H9 (cell line): ENCODE data around the gene FCER1G. TPM values are rescaled to one million over a fixed set of nuclear protein-coding genes. Genes with fewer than 3 reads are reported as not detected.
A peak's percentile ranks its signal among the peaks of the same experiment; 100 is the strongest.

Experiments used
- DNase-seq: peaks from one replicate; pipeline ENCODE4 v3.0.0-alpha.2; 2017
- H2AFZ ChIP-seq: one replicate; pipeline ENCODE4 v1.6.1; 2013; ENCODE audit warnings: mild to moderate bottlenecking, low read length, control low read depth, moderate library complexity
- H2AK5ac ChIP-seq: 2 replicates; pipeline ENCODE4 v1.6.1; 2013; ENCODE audit warnings: low read length, control low read depth, mixed read lengths; ENCODE audit not compliant: insufficient read length
- H2BK120ac ChIP-seq: one replicate; pipeline ENCODE4 v1.6.1; 2013; ENCODE audit warnings: low read depth, mild to moderate bottlenecking, low read length, control low read depth, inconsistent platforms; ENCODE audit not compliant: poor library complexity, severe bottlenecking
- H2BK12ac ChIP-seq: 2 replicates; pipeline ENCODE4 v1.6.1; 2013; ENCODE audit warnings: low read length, control low read depth, mixed read lengths, low read depth; ENCODE audit not compliant: insufficient read length
- H2BK15ac ChIP-seq: 2 replicates; pipeline ENCODE4 v1.6.1; 2013; ENCODE audit warnings: low read depth, low read length, control low read depth
- H2BK20ac ChIP-seq: one replicate; pipeline ENCODE4 v1.6.1; 2013; ENCODE audit warnings: low read depth, mild to moderate bottlenecking, low read length, control low read depth, inconsistent platforms; ENCODE audit not compliant: poor library complexity, severe bottlenecking
- H2BK5ac ChIP-seq: 2 replicates; pipeline ENCODE4 v1.6.1; 2013; ENCODE audit warnings: low read length, control low read depth, mixed read lengths; ENCODE audit not compliant: insufficient read length
- H3K14ac ChIP-seq: 2 replicates; pipeline ENCODE4 v1.6.1; 2013; ENCODE audit warnings: low read length, control low read depth; ENCODE audit not compliant: insufficient read depth
- H3K18ac ChIP-seq: 2 replicates; pipeline ENCODE4 v1.6.1; 2013; ENCODE audit warnings: low read depth, mild to moderate bottlenecking, mixed read lengths, low read length, control low read depth; ENCODE audit not compliant: insufficient read length
- H3K23ac ChIP-seq: 2 replicates; pipeline ENCODE4 v1.6.1; 2013; ENCODE audit warnings: low read length, control low read depth, mixed read lengths, low read depth; ENCODE audit not compliant: insufficient read length
- H3K23me2 ChIP-seq: 2 replicates; pipeline ENCODE4 v1.6.1; 2013; ENCODE audit warnings: low read depth, mild to moderate bottlenecking, mixed read lengths, low read length, control low read depth; ENCODE audit not compliant: insufficient read length, poor library complexity, severe bottlenecking
- H3K27ac ChIP-seq: 2 replicates; pipeline ENCODE4 v1.5.1; 2013; ENCODE audit warnings: low read length, control low read depth, mixed read lengths, low read depth; ENCODE audit not compliant: insufficient read length
- H3K27me3 ChIP-seq: 2 replicates; pipeline ENCODE4 v1.6.1; 2013; ENCODE audit warnings: low read length, control low read depth, inconsistent platforms; ENCODE audit not compliant: insufficient read depth
- H3K4ac ChIP-seq: 2 replicates; pipeline ENCODE4 v1.6.1; 2013; ENCODE audit warnings: low read depth, mild to moderate bottlenecking, control low read depth, inconsistent platforms, low read length, moderate library complexity
- H3K4me1 ChIP-seq: 2 replicates; pipeline ENCODE4 v1.6.1; 2013; ENCODE audit warnings: low read length, control low read depth, inconsistent platforms; ENCODE audit not compliant: insufficient read depth
- H3K4me2 ChIP-seq: 2 replicates; pipeline ENCODE4 v1.6.1; 2013; ENCODE audit warnings: low read length, control low read depth, mixed read lengths; ENCODE audit not compliant: insufficient read length, insufficient read depth
- H3K56ac ChIP-seq: 2 replicates; pipeline ENCODE4 v1.6.1; 2013; ENCODE audit warnings: low read depth, mild to moderate bottlenecking, mixed read lengths, low read length, control low read depth; ENCODE audit not compliant: insufficient read length
- H3K79me1 ChIP-seq: 2 replicates; pipeline ENCODE4 v1.6.1; 2013; ENCODE audit warnings: low read depth, mild to moderate bottlenecking, moderate library complexity, low read length, control low read depth, inconsistent platforms; ENCODE audit not compliant: insufficient read depth, poor library complexity, severe bottlenecking
- H3K79me2 ChIP-seq: 2 replicates; pipeline ENCODE4 v1.6.1; 2013; ENCODE audit warnings: low read length, control low read depth, inconsistent platforms; ENCODE audit not compliant: insufficient read depth
- H3K9ac ChIP-seq: 2 replicates; pipeline ENCODE4 v1.6.1; 2013; ENCODE audit warnings: low read length, control low read depth, mixed read lengths; ENCODE audit not compliant: insufficient read length; ENCODE audit errors: extremely low read depth
- H3K9me3 ChIP-seq: one replicate; pipeline ENCODE4 v1.6.1; 2013; ENCODE audit warnings: low read depth, low read length, inconsistent platforms; ENCODE audit not compliant: control insufficient read depth
- H3T11ph ChIP-seq: one replicate; pipeline ENCODE4 v1.6.1; 2013; ENCODE audit warnings: mild to moderate bottlenecking, low read length, control low read depth, inconsistent platforms
- H4K20me1 ChIP-seq: one replicate; pipeline ENCODE4 v1.6.1; 2013; ENCODE audit not compliant: control insufficient read depth, insufficient read length, insufficient read depth
- H4K5ac ChIP-seq: 2 replicates; pipeline ENCODE4 v1.6.1; 2013; ENCODE audit warnings: low read depth, mild to moderate bottlenecking, mixed read lengths, low read length, control low read depth; ENCODE audit not compliant: insufficient read length
- H4K8ac ChIP-seq: replicated peaks from 2 replicates; pipeline ENCODE4 v1.6.1; 2013; ENCODE audit warnings: low read length, control low read depth, mixed read lengths, low read depth; ENCODE audit not compliant: insufficient read length
- H4K91ac ChIP-seq: 2 replicates; pipeline ENCODE4 v1.6.1; 2013; ENCODE audit warnings: low read depth, mild to moderate bottlenecking, moderate library complexity, mixed read lengths, low read length, control low read depth; ENCODE audit not compliant: insufficient read length
- H3K27ac Mint-ChIP-seq, 3 experiments: 2 replicates in 2 of 3; 3 replicates in 1 of 3; pipeline ENCODE4 v1.8.0; 2020 to 2021; ENCODE audit warnings: mixed read lengths in 3 of 3, mild to moderate bottlenecking in 1 of 3, moderate library complexity in 1 of 3
- H3K27me3 Mint-ChIP-seq: 2 replicates; pipeline ENCODE4 v1.8.0; 2021; ENCODE audit warnings: low read depth, mild to moderate bottlenecking, moderate library complexity, mixed read lengths
- H3K36me3 Mint-ChIP-seq, 3 experiments: 2 replicates in 2 of 3; 3 replicates in 1 of 3; pipeline ENCODE4 v1.8.0; 2020 to 2021; ENCODE audit warnings: low read depth in 3 of 3, mixed read lengths in 3 of 3; ENCODE audit not compliant: insufficient read depth in 1 of 3
- H3K4me1 Mint-ChIP-seq, 2 experiments: 2 replicates each; pipeline ENCODE4 v1.8.0; 2020; ENCODE audit warnings: mixed read lengths in 2 of 2
- H3K4me3 Mint-ChIP-seq, 2 experiments: 2 replicates in 1 of 2; 3 replicates in 1 of 2; pipeline ENCODE4 v1.8.0; 2020 to 2021; ENCODE audit warnings: mild to moderate bottlenecking in 2 of 2, mixed read lengths in 2 of 2, moderate library complexity in 1 of 2
- H3K9me3 Mint-ChIP-seq, 2 experiments: 2 replicates in 1 of 2; 3 replicates in 1 of 2; pipeline ENCODE4 v1.8.0; 2020; ENCODE audit warnings: mild to moderate bottlenecking in 2 of 2, mixed read lengths in 2 of 2, moderate library complexity in 1 of 2
- CTCF ChIP-seq: fragments of 200-600 bp; sonication (generic); conservative IDR thresholded peaks from 3 replicates; pipeline ENCODE4 v1.8.0; 2021; ENCODE audit warnings: antibody characterized with exemption, mild to moderate bottlenecking
- WGBS: extraction: QIAGEN DNeasy Blood & Tissue Kit; methylation state at CpG from one replicate; pipeline ENCODE4 v1.1.7; 2013; ENCODE audit warnings: missing lambda C conversion rate, low lambda C conversion rate, mixed read lengths; ENCODE audit not compliant: insufficient read length; ENCODE audit errors: extremely low coverage; 5-methylcytosine and 5-hydroxymethylcytosine counted together
- total RNA-seq: library from RNA; stranded (reverse); gene quantifications from 2 replicates; pipeline ENCODE4 v1.2.1, GENCODE V29; 2021

The FCER1G gene
- total RNA-seq, 1 experiment from 2014 or later = 0.90 TPM

GRCh38 chr1:161259345-161259702, 44.2 kb downstream of the FCER1G start:
- peaks cover 12% of the 10 kb centered on the region; the same call in 1 of the 2 replicates for H3K27me3 ChIP-seq
- no peak overlapping the region for H3K4ac ChIP-seq
- no peak overlapping the region for H3K56ac ChIP-seq
- H3K14ac ChIP-seq = no peak overlapping the region
- H2BK20ac ChIP-seq = no peak overlapping the region
- peaks cover 27 to 28% of the 10 kb centered on the region in 2 experiments for H3K9me3 Mint-ChIP-seq
- no CpG with 5 or more reads among the region's 6 CpGs for WGBS
- H3K36me3 Mint-ChIP-seq = peaks cover 13 to 20% (median 14%) of the 10 kb centered on the region in 3 experiments
- H2AK5ac ChIP-seq = no peak overlapping the region
- no peak overlapping the region for H4K91ac ChIP-seq
- no peaks in the 10 kb centered on the region for H3K79me2 ChIP-seq
- no peak overlapping the region for H3K27ac ChIP-seq
- H3K79me1 ChIP-seq = no peaks in the 10 kb centered on the region
- no peak overlapping the region for H4K5ac ChIP-seq
- peaks cover 17 to 26% of the 10 kb centered on the region in 2 experiments for H3K4me1 Mint-ChIP-seq
- no peak overlapping the region for H2BK12ac ChIP-seq
- no peak for DNase-seq
- H3K4me3 Mint-ChIP-seq = peak overlapping the region; percentile 59 to 78
- H3K9ac ChIP-seq = no peak overlapping the region
- H2BK5ac ChIP-seq = no peak overlapping the region
- H3K4me2 ChIP-seq = peak overlapping the region; percentile 55
- no peaks in the 10 kb centered on the region for H4K20me1 ChIP-seq
- H4K8ac ChIP-seq = no peak overlapping the region
- H3K23me2 ChIP-seq = peaks cover 11% of the 10 kb centered on the region
- peaks cover 6% of the 10 kb centered on the region for H3K9me3 ChIP-seq
- no peak overlapping the region for H3K23ac ChIP-seq
- H3K27me3 Mint-ChIP-seq = peaks cover 80% of the 10 kb centered on the region
- no peak overlapping the region for H2BK120ac ChIP-seq
- H3K4me1 ChIP-seq = peaks cover 5% of the 10 kb centered on the region; the same call in 1 of the 2 replicates
- no peak overlapping the region for H3T11ph ChIP-seq
- H3K18ac ChIP-seq = no peak overlapping the region
- no peak overlapping the region for H2AFZ ChIP-seq
- TF ChIP-seq CTCF = no peak
- H2BK15ac ChIP-seq = no peak overlapping the region
- no peak overlapping the region for H3K27ac Mint-ChIP-seq
